Duodenal mucosa (tissue), 2 donors: ENCODE measurements around the gene GALR1.

Source experiments
- H3K27ac ChIP-seq: one replicate; pipeline ENCODE4 v1.7.0; 2013; ENCODE audit warnings: low read depth, low read length
- H3K27me3 ChIP-seq, 2 donors: one replicate each; pipeline ENCODE4 v1.7.0; 2013; ENCODE audit warnings: low read length in 2 of 2, control low read depth in 1 of 2; ENCODE audit not compliant: insufficient read depth in 2 of 2, control insufficient read depth in 1 of 2
- H3K36me3 ChIP-seq, 2 donors: one replicate each; pipeline ENCODE4 v1.7.0; 2013; ENCODE audit warnings: low read length in 2 of 2, control low read depth in 1 of 2; ENCODE audit not compliant: insufficient read depth in 2 of 2, control insufficient read depth in 1 of 2
- H3K4me1 ChIP-seq, 2 donors: one replicate each; pipeline ENCODE4 v1.7.0; 2013; ENCODE audit warnings: low read length in 2 of 2, control low read depth in 1 of 2; ENCODE audit not compliant: insufficient read depth in 2 of 2, control insufficient read depth in 1 of 2
- H3K4me3 ChIP-seq, 2 donors: one replicate each; pipeline ENCODE4 v1.7.0; 2013; ENCODE audit warnings: low read length in 2 of 2, low read depth in 1 of 2
- H3K9ac ChIP-seq, 2 donors: one replicate each; pipeline ENCODE4 v1.7.0; 2013; ENCODE audit warnings: low read length in 2 of 2, low read depth in 1 of 2
- H3K9me3 ChIP-seq, 2 donors: one replicate each; pipeline ENCODE4 v1.7.0; 2013; ENCODE audit warnings: low read length in 2 of 2, control low read depth in 1 of 2; ENCODE audit not compliant: control insufficient read depth in 1 of 2

The GALR1 gene, protein sequence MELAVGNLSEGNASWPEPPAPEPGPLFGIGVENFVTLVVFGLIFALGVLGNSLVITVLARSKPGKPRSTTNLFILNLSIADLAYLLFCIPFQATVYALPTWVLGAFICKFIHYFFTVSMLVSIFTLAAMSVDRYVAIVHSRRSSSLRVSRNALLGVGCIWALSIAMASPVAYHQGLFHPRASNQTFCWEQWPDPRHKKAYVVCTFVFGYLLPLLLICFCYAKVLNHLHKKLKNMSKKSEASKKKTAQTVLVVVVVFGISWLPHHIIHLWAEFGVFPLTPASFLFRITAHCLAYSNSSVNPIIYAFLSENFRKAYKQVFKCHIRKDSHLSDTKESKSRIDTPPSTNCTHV

GRCh38 chr18:77249569-77250500, at the start of gene GALR1:
TSS of gene GALR1 (plus strand) at chr18:77249848. CDS start at chr18:77250549, 701 bp downstream.
- peak within 1 kb of the TSS; percentile 10 to 28 for H3K4me3 ChIP-seq
- H3K36me3 ChIP-seq = no peaks in the 10 kb centered on the region
- H3K4me1 ChIP-seq = peaks cover 0 to 5% of the 10 kb centered on the region in 2 donors
- H3K27me3 ChIP-seq = peaks cover 27 to 33% of the 10 kb centered on the region in 2 donors
- H3K27ac ChIP-seq = no peak within 1 kb of the TSS
- H3K9me3 ChIP-seq = no peaks in the 10 kb centered on the region
- no peak within 1 kb of the TSS for H3K9ac ChIP-seq

- no peak overlapping the region for H3K9ac ChIP-seq
These were observed 48.1 kb upstream of the GALR1 start for GRCh38 chr18:77201506-77201905.

GRCh38 chr18:77202329-77202728, 47.3 kb upstream of the GALR1 start:
- no peaks in the 10 kb centered on the region for H3K9me3 ChIP-seq
- H3K4me3 ChIP-seq = no peak overlapping the region
- H3K36me3 ChIP-seq = no peaks in the 10 kb centered on the region
- H3K27me3 ChIP-seq = no peaks in the 10 kb centered on the region
- H3K4me1 ChIP-seq = no peaks in the 10 kb centered on the region
- no peak overlapping the region for H3K9ac ChIP-seq
- H3K27ac ChIP-seq = no peak overlapping the region

More at GRCh38 chr18:77201506-77201905, 48.1 kb upstream of the GALR1 start:
- H3K36me3 ChIP-seq = no peaks in the 10 kb centered on the region
- no peak overlapping the region for H3K27ac ChIP-seq
- H3K4me1 ChIP-seq = no peaks in the 10 kb centered on the region
- H3K4me3 ChIP-seq = no peak overlapping the region
- H3K9me3 ChIP-seq = no peaks in the 10 kb centered on the region
- no peaks in the 10 kb centered on the region for H3K27me3 ChIP-seq

GRCh38 chr18:77203071-77203470, 46.6 kb upstream of the GALR1 start:
- Histone ChIP-seq H3K36me3 (no peaks in the 10 kb centered on the region), H3K27me3 (no peaks in the 10 kb centered on the region), H3K4me1 (no peaks in the 10 kb centered on the region), H3K4me3 (no peak overlapping the region), H3K9ac (no peak overlapping the region), H3K9me3 (no peaks in the 10 kb centered on the region), H3K27ac (no peak overlapping the region)

- H3K27me3 ChIP-seq = no peaks in the 10 kb centered on the region
- H3K9me3 ChIP-seq = no peaks in the 10 kb centered on the region
- H3K4me3 ChIP-seq = no peak overlapping the region
- H3K27ac ChIP-seq = no peak overlapping the region
- H3K4me1 ChIP-seq = peaks cover 0 to 6% of the 10 kb centered on the region in 2 donors
- no peaks in the 10 kb centered on the region for H3K36me3 ChIP-seq
- H3K9ac ChIP-seq = no peak overlapping the region
These were observed 45.8 kb upstream of the GALR1 start for GRCh38 chr18:77203851-77204250.

- Histone ChIP-seq H3K36me3 (no peaks in the 10 kb centered on the region), H3K4me3 (no peak overlapping the region), H3K4me1 (peaks cover 6 to 11% of the 10 kb centered on the region in 2 donors), H3K9me3 (no peaks in the 10 kb centered on the region), H3K27ac (no peak overlapping the region), H3K27me3 (no peaks in the 10 kb centered on the region), H3K9ac (no peak overlapping the region)
These were observed 43.9 kb upstream of the GALR1 start for GRCh38 chr18:77205769-77206168.

DNA sequence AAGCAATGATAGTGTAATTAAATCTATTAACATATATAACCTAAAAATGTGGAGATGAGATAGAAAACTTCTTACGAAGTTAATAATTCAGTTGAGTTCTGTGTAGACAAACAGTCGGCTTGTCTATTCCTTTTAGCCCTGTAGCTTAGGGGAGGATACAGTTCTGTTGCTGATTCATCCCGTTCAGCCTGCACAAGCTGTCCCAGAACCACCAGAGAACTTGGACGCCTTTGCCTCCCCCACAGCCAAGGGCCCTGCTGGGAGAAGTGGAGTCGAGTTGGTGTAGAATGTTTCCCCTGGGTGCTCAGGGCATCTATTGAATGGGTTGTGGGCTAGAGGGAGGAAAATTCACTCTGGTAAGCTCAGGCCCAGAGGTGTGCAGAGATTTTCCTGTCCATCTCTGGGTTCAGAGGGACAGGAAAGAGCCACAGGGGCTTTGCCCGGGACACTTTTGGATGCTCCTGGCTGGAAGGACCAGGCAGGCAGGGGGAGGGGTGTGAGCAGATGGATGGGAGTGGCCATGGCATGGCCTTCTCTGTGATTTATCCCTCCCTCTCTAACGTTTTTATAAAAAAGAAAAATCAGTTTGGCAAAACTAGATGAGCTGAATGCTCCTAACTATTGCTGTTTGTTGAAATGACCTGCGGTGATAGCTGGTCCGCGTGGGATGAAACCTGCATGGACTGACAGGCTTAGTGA, 42.8 kb upstream of the GALR1 start:
- Histone ChIP-seq H3K9ac (no peak overlapping the region), H3K4me3 (no peak overlapping the region)

GRCh38 chr18:77207540-77207939, 42.1 kb upstream of the GALR1 start:
- H3K4me3 ChIP-seq = no peak overlapping the region

More for the DNA sequence above, 42.8 kb upstream of the GALR1 start:
- Histone ChIP-seq H3K36me3 (no peaks in the 10 kb centered on the region), H3K9me3 (no peaks in the 10 kb centered on the region), H3K4me1 (peaks cover 6 to 11% of the 10 kb centered on the region in 2 donors), H3K27me3 (no peaks in the 10 kb centered on the region), H3K27ac (no peak overlapping the region)

GRCh38 chr18:77208964-77209363, 40.7 kb upstream of the GALR1 start:
- H3K9me3 ChIP-seq = no peaks in the 10 kb centered on the region

More at GRCh38 chr18:77207540-77207939, 42.1 kb upstream of the GALR1 start:
- no peak overlapping the region for H3K9ac ChIP-seq
- no peaks in the 10 kb centered on the region for H3K9me3 ChIP-seq
- H3K4me1 ChIP-seq = peaks cover 6 to 11% of the 10 kb centered on the region in 2 donors
- no peaks in the 10 kb centered on the region for H3K36me3 ChIP-seq
- no peaks in the 10 kb centered on the region for H3K27me3 ChIP-seq
- H3K27ac ChIP-seq = no peak overlapping the region

More at GRCh38 chr18:77208964-77209363, 40.7 kb upstream of the GALR1 start:
- Histone ChIP-seq H3K4me1 (peaks cover 6 to 11% of the 10 kb centered on the region in 2 donors), H3K27me3 (no peaks in the 10 kb centered on the region), H3K9ac (peak overlapping the region in 1 of 2 donors; percentile 38), H3K4me3 (peak overlapping the region; percentile 26 to 51), H3K36me3 (no peaks in the 10 kb centered on the region), H3K27ac (no peak overlapping the region)
